Hepatocyte (in vitro differentiated cells): ENCODE measurements around the gene C11orf65. TPM values are rescaled to one million over a fixed set of nuclear protein-coding genes. Genes with fewer than 3 reads are reported as not detected.

Experiments used
- DNase-seq: peaks from one replicate; pipeline ENCODE4 v3.0.0-alpha.2; 2016; ENCODE audit warnings: low spot score
- H2AFZ ChIP-seq: fragments of 200-600 bp; sonication (generic); 2 replicates; pipeline ENCODE4 v1.6.0; 2016; ENCODE audit warnings: antibody characterized with exemption, mild to moderate bottlenecking
- H3K27ac ChIP-seq: fragments of 200-600 bp; sonication (generic); 2 replicates; pipeline ENCODE4 v1.5.1; 2016; ENCODE audit warnings: mild to moderate bottlenecking
- H3K27me3 ChIP-seq: fragments of 200-600 bp; sonication (generic); 2 replicates; pipeline ENCODE4 v1.6.1; 2016
- H3K36me3 ChIP-seq: fragments of 200-600 bp; sonication (generic); replicated peaks from 2 replicates; pipeline ENCODE4 v1.5.1; 2016; ENCODE audit warnings: low read depth; ENCODE audit not compliant: insufficient read depth
- H3K4me1 ChIP-seq: fragments of 200-600 bp; sonication (generic); 2 replicates; pipeline ENCODE4 v1.5.1; 2016; ENCODE audit warnings: mild to moderate bottlenecking, moderate library complexity; ENCODE audit not compliant: insufficient read depth
- H3K4me2 ChIP-seq: fragments of 200-600 bp; sonication (generic); 2 replicates; pipeline ENCODE4 v1.6.0; 2016
- H3K4me3 ChIP-seq: fragments of 200-600 bp; sonication (generic); 2 replicates; pipeline ENCODE4 v1.5.1; 2016; ENCODE audit warnings: mild to moderate bottlenecking
- H3K79me2 ChIP-seq: fragments of 200-600 bp; sonication (generic); 2 replicates; pipeline ENCODE4 v1.6.0; 2017; ENCODE audit warnings: mild to moderate bottlenecking
- H3K9me2 ChIP-seq: fragments of 200-600 bp; sonication (generic); replicated peaks from 2 replicates; pipeline ENCODE4 v1.6.0; 2017; ENCODE audit warnings: mild to moderate bottlenecking; ENCODE audit not compliant: insufficient read depth
- H3K9me3 ChIP-seq: fragments of 200-600 bp; sonication (generic); 2 replicates; pipeline ENCODE4 v1.5.1; 2016; ENCODE audit warnings: low read depth, mild to moderate bottlenecking
- H4K20me1 ChIP-seq: fragments of 200-600 bp; sonication (generic); 2 replicates; pipeline ENCODE4 v1.6.0; 2016; ENCODE audit warnings: mild to moderate bottlenecking; ENCODE audit not compliant: insufficient read depth, poor library complexity, severe bottlenecking
- EZH2 ChIP-seq: fragments of 200-600 bp; sonication (generic); IDR thresholded peaks from 2 replicates; pipeline ENCODE4 v1.6.1; 2016; ENCODE audit warnings: antibody characterized with exemption, mild to moderate bottlenecking, borderline replicate concordance
- EZH2phosphoT487 ChIP-seq: fragments of 200-600 bp; sonication (generic); IDR thresholded peaks from one replicate; pipeline ENCODE4 v1.6.1; 2018; ENCODE audit warnings: antibody characterized with exemption, mild to moderate bottlenecking, low read depth, moderate library complexity; ENCODE audit not compliant: unreplicated experiment, severe bottlenecking
- WGBS: methylation state at CpG from one replicate; pipeline ENCODE4 v1.1.6; 2016; ENCODE audit warnings: low lambda C conversion rate; ENCODE audit errors: missing lambda C conversion rate; 5-methylcytosine and 5-hydroxymethylcytosine counted together
- polyA plus RNA-seq: library from polyadenylated mRNA; unstranded; fragments of >200 nt; fragmentation: Nextera tagmentation; extraction: Ambion mirVana; gene quantifications from 2 replicates; pipeline ENCODE4 v1.2.1, GENCODE V29; 2016
- total RNA-seq: library from RNA; depleted of rRNA; stranded (reverse); fragments of >200 nt; gene quantifications from 2 replicates; pipeline ENCODE4 v1.2.3, GENCODE V29; 2014
- TF ChIP-seq, protein P1 (sequence below): fragments of 200-600 bp; sonication (generic); IDR thresholded peaks from 2 replicates; pipeline ENCODE4 v1.5.1; 2016; ENCODE audit warnings: antibody characterized with exemption, mild to moderate bottlenecking; ENCODE audit not compliant: poor library complexity

C11orf65 gene
- total and polyA plus RNA-seq, 2 experiments from 2014 or later = 0.34 to 0.50 TPM

DNA sequence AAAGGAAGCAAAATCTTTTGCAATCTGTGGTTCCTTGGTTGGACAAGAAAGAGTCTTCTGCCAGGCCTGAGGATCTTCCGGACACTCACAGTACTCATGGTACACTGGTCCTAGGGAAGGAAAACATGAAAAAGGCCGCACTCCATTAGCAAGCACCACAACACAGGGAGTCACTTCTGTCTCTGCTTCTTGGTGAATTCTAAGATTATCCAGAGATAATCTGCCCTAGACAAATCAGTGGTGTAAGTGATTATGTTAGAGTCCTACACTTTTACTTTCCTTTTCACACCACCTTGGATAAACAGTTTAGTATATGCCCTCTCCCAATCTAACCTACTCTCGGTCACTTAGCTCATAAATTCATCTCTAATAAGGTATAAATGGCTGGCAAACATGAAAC is 19.0 kb upstream of the C11orf65 start:
- TF ChIP-seq, protein P1, sequence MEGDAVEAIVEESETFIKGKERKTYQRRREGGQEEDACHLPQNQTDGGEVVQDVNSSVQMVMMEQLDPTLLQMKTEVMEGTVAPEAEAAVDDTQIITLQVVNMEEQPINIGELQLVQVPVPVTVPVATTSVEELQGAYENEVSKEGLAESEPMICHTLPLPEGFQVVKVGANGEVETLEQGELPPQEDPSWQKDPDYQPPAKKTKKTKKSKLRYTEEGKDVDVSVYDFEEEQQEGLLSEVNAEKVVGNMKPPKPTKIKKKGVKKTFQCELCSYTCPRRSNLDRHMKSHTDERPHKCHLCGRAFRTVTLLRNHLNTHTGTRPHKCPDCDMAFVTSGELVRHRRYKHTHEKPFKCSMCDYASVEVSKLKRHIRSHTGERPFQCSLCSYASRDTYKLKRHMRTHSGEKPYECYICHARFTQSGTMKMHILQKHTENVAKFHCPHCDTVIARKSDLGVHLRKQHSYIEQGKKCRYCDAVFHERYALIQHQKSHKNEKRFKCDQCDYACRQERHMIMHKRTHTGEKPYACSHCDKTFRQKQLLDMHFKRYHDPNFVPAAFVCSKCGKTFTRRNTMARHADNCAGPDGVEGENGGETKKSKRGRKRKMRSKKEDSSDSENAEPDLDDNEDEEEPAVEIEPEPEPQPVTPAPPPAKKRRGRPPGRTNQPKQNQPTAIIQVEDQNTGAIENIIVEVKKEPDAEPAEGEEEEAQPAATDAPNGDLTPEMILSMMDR = no peak
- TF ChIP-seq EZH2phosphoT487 (no peak), EZH2 (no peak)
- Histone ChIP-seq H2AFZ (no peak overlapping the region), H3K9me2 (no peaks in the 10 kb centered on the region), H3K4me3 (no peak overlapping the region), H3K36me3 (no peaks in the 10 kb centered on the region), H3K4me2 (no peak overlapping the region), H3K79me2 (no peaks in the 10 kb centered on the region), H3K4me1 (no peaks in the 10 kb centered on the region), H3K27ac (no peak overlapping the region), H4K20me1 (no peaks in the 10 kb centered on the region), H3K27me3 (no peaks in the 10 kb centered on the region), H3K9me3 (no peaks in the 10 kb centered on the region)
- WGBS = 88% methylated on average over 3 of the region's 3 CpGs
- no peak for DNase-seq

DNA sequence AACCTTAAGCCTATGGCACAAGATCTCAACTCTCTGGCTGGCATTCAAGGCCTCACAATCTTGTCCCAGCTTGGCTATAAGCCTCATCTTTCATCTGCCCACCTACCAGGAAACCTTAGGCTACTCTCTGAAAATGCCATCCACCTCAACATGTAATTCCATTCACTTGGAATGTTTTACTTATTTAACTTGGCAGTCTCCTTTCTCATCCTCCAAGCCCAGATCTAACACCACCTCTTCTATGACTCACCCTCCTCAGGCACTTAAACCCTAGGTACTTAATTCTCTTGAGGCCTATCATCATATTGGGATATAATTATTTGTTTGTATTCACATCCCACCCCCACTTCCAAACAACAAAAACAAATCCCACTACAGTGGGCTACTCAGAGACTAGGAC is 15.8 kb upstream of the C11orf65 start:
- no peak overlapping the region for H3K27ac ChIP-seq
- no peaks in the 10 kb centered on the region for H3K36me3 ChIP-seq
- no peaks in the 10 kb centered on the region for H3K79me2 ChIP-seq
- no peaks in the 10 kb centered on the region for H3K9me2 ChIP-seq
- TF ChIP-seq, protein P1 = no peak
- no peak for TF ChIP-seq EZH2phosphoT487
- no peak for TF ChIP-seq EZH2
- no peak overlapping the region for H3K4me3 ChIP-seq
- DNase-seq = no peak
- no peak overlapping the region for H3K4me2 ChIP-seq
- H3K4me1 ChIP-seq = no peaks in the 10 kb centered on the region
- no peaks in the 10 kb centered on the region for H4K20me1 ChIP-seq
- H3K9me3 ChIP-seq = no peaks in the 10 kb centered on the region
- H2AFZ ChIP-seq = no peak overlapping the region
- no peaks in the 10 kb centered on the region for H3K27me3 ChIP-seq

DNA sequence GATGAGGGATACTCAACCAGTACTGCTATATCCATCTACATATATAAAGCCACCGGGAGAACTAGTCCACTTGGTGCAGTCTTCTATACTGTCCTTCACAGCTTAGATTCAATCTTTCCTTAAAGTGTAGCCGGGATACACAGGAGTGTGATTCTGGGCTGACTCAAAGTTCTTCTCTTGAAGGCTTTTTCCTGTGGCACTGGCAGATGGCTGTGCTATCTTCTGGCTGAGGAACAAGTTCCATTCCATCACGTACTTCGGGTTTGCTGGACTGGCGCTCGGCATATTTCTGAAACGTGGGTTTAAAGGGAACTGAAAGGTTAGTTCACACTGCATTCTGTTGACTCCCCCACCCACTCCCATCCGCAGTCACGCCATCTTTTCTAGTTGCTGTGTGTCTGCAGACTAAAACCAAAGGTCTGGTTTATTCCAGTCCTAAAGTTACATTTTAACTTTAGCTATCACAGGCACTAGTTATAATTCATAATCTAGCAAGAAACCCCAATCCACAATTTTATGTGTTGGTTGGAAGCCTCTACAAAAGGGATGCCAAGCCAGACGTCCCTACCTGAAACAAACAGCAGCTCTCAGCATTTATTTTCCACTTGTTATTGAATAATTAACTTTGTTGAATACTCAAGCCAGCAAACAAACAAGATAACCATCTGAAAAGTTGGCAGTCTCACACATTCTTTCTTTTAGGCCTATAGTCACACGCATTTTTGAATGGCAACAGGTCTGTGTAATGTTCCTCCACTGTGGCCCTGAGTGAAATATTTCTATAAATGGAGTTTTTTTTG is 7.5 kb upstream of the C11orf65 start:
- H3K9me3 ChIP-seq = no peaks in the 10 kb centered on the region
- H3K27me3 ChIP-seq = no peaks in the 10 kb centered on the region
- no peak for DNase-seq
- H3K9me2 ChIP-seq = no peaks in the 10 kb centered on the region
- no peaks in the 10 kb centered on the region for H3K4me1 ChIP-seq
- TF ChIP-seq, protein P1 = no peak
- no peak for TF ChIP-seq EZH2phosphoT487
- TF ChIP-seq EZH2 = no peak
- no peak overlapping the region for H3K4me2 ChIP-seq
- no peaks in the 10 kb centered on the region for H3K36me3 ChIP-seq
- H2AFZ ChIP-seq = no peak overlapping the region
- H4K20me1 ChIP-seq = no peaks in the 10 kb centered on the region
- WGBS = 85% methylated on average over 11 of the region's 11 CpGs
- H3K27ac ChIP-seq = no peak overlapping the region
- H3K4me3 ChIP-seq = no peak overlapping the region
- H3K79me2 ChIP-seq = no peaks in the 10 kb centered on the region
